HL-60 (cell line): ENCODE results near the gene BRIP1.
"Not testable (repeated sequence)": the region's sequence is repeated elsewhere in the genome, so short reads cannot be mapped to it uniquely, and the experiment has no call there.

Experiments
- DNase-seq, 2 experiments: peaks; one replicate each; pipeline ENCODE4 v3.0.0-alpha.2; 2010 to 2020; ENCODE audit warnings: low read depth in 1 of 2, low spot score in 1 of 2
- H3K27ac ChIP-seq: fragments of 250-450 bp; sonication (Bioruptor Pico); replicated peaks from 2 replicates; pipeline ENCODE4 v1.5.1; 2020; ENCODE audit warnings: mild to moderate bottlenecking, moderate library complexity
- H3K27me3 ChIP-seq: fragments of 250-450 bp; sonication (Bioruptor Pico); 2 replicates; pipeline ENCODE4 v1.5.1; 2021; ENCODE audit warnings: mild to moderate bottlenecking, moderate library complexity; ENCODE audit not compliant: insufficient read depth, poor library complexity, severe bottlenecking
- H3K4me3 ChIP-seq: replicated peaks from 2 replicates; pipeline ENCODE4 v1.5.1; 2011; ENCODE audit warnings: mild to moderate bottlenecking, control low read depth, low read length; ENCODE audit not compliant: insufficient read depth
- CTCF ChIP-seq: IDR thresholded peaks from one replicate; pipeline ENCODE4 v1.5.1; 2011; ENCODE audit warnings: low read length, control low read depth, inconsistent platforms; ENCODE audit not compliant: insufficient read depth
- GABPA ChIP-seq: IDR thresholded peaks from 2 replicates; pipeline ENCODE4 v1.6.1; 2012; ENCODE audit warnings: low read depth
- POLR2AphosphoS5 ChIP-seq: IDR thresholded peaks from 2 replicates; pipeline ENCODE4 v1.6.1; 2012; ENCODE audit warnings: low read depth
- SPI1 ChIP-seq: IDR thresholded peaks from 2 replicates; pipeline ENCODE4 v1.6.1; 2012; ENCODE audit warnings: low read depth, mild to moderate bottlenecking, borderline replicate concordance
- TF ChIP-seq, protein P1 (sequence below): IDR thresholded peaks from 2 replicates; pipeline ENCODE4 v1.6.1; 2012; ENCODE audit warnings: low read depth; ENCODE audit not compliant: insufficient replicate concordance

BRIP1 gene

GRCh38 chr17:61683466-61683865 lies 179.9 kb downstream of the BRIP1 start:
- no peak for DNase-seq
- Histone ChIP-seq H3K27me3 (no peaks in the 10 kb centered on the region), H3K27ac (no peak overlapping the region), H3K4me3 (no peak overlapping the region)
- TF ChIP-seq SPI1 (no peak), GABPA (no peak), CTCF (no peak), POLR2AphosphoS5 (no peak)
- TF ChIP-seq, protein P1, sequence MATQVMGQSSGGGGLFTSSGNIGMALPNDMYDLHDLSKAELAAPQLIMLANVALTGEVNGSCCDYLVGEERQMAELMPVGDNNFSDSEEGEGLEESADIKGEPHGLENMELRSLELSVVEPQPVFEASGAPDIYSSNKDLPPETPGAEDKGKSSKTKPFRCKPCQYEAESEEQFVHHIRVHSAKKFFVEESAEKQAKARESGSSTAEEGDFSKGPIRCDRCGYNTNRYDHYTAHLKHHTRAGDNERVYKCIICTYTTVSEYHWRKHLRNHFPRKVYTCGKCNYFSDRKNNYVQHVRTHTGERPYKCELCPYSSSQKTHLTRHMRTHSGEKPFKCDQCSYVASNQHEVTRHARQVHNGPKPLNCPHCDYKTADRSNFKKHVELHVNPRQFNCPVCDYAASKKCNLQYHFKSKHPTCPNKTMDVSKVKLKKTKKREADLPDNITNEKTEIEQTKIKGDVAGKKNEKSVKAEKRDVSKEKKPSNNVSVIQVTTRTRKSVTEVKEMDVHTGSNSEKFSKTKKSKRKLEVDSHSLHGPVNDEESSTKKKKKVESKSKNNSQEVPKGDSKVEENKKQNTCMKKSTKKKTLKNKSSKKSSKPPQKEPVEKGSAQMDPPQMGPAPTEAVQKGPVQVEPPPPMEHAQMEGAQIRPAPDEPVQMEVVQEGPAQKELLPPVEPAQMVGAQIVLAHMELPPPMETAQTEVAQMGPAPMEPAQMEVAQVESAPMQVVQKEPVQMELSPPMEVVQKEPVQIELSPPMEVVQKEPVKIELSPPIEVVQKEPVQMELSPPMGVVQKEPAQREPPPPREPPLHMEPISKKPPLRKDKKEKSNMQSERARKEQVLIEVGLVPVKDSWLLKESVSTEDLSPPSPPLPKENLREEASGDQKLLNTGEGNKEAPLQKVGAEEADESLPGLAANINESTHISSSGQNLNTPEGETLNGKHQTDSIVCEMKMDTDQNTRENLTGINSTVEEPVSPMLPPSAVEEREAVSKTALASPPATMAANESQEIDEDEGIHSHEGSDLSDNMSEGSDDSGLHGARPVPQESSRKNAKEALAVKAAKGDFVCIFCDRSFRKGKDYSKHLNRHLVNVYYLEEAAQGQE = no peak

DNA sequence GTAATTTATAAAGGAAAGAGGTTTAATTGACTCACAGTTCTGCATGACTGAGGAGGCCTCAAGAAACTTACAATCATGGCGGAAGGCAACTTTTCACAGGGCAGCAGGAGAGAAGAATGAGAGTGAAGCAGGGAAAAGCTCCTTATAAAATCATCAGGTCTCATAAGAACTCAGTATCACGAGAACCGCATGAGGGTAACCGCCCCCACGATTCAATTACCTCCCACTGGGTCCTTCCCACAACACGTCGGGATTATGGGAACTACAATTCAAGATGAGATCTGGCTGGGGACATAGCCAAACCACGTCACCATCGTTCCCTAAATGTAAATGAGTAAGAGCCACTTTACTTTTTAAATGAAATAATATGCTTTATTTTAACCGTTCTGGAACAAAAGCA lies 182.4 kb downstream of the BRIP1 start:
- no peak for DNase-seq
- Histone ChIP-seq H3K27me3 (no peaks in the 10 kb centered on the region), H3K27ac (no peak overlapping the region), H3K4me3 (no peak overlapping the region)
- no peak for TF ChIP-seq CTCF
- TF ChIP-seq GABPA = no peak
- TF ChIP-seq, protein P1 = no peak
- TF ChIP-seq SPI1 = no peak
- no peak for TF ChIP-seq POLR2AphosphoS5

GRCh38 chr17:61678339-61678738 lies 185.0 kb downstream of the BRIP1 start:
- Histone ChIP-seq H3K27me3 (no peaks in the 10 kb centered on the region), H3K27ac (no peak overlapping the region), H3K4me3 (no peak overlapping the region)
- DNase-seq = no peak
- no peak for TF ChIP-seq CTCF
- TF ChIP-seq, protein P1 = no peak

DNA sequence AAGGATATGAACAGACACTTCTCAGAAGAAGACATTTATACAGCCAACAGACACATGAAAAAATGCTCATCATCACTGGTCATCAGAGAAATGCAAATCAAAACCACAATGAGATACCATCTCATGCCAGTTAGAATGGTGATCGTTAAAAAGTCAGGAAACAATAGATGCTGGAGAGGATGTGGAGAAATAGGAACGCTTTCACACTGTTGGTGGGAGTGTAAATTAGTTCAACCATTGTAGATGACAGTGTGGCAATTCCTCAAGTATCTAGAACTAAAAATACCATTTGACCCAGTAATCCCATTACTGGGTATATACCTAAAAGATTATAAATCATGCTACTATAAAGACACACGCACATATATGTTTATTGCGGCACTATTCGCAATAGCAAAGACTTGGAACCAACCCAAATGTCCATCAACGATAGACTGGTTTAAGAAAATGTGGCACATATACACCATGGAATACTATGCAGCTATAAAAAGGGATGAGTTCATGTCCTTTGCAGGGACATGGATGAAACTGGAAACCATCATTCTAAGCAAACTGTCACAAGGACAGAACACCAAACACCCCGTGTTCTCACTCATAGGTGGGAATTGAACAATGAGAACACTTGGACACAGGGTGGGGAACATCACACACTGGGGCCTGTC lies 186.0 kb downstream of the BRIP1 start:
- H3K27me3 ChIP-seq, H3K27ac ChIP-seq, DNase-seq, H3K4me3 ChIP-seq: not testable (repeated sequence)

- not testable (repeated sequence) for H3K4me3 ChIP-seq, DNase-seq
Observed at GRCh38 chr17:61676522-61676921, 186.8 kb downstream of the BRIP1 start.

GRCh38 chr17:61674609-61675008 lies 188.7 kb downstream of the BRIP1 start:
- not testable (repeated sequence) for H3K27me3 ChIP-seq, DNase-seq, H3K4me3 ChIP-seq, H3K27ac ChIP-seq

More at GRCh38 chr17:61676522-61676921, 186.8 kb downstream of the BRIP1 start:
- not testable (repeated sequence) for H3K27me3 ChIP-seq, H3K27ac ChIP-seq
